PFSK-1 (cell line): ENCODE results near the gene THBS1.

Experiments used
- FOXP2 ChIP-seq: optimal IDR thresholded peaks from 2 replicates; pipeline ENCODE3; 2011; ENCODE audit warnings: borderline replicate concordance, control low read depth, inconsistent platforms; ENCODE audit not compliant: insufficient read depth; ENCODE audit errors: extremely low read length, extremely low read depth
- POLR2AphosphoS5 ChIP-seq: IDR thresholded peaks from 2 replicates; pipeline ENCODE4 v1.6.1; 2012; ENCODE audit warnings: low read depth, mild to moderate bottlenecking, control low read depth, low read length, moderate library complexity
- SIN3A ChIP-seq: IDR thresholded peaks from 2 replicates; pipeline ENCODE4 v1.6.1; 2012; ENCODE audit warnings: mild to moderate bottlenecking, low read length, moderate library complexity, borderline replicate concordance; ENCODE audit not compliant: insufficient read depth
- TAF1 ChIP-seq: IDR thresholded peaks from 2 replicates; pipeline ENCODE4 v1.6.1; 2012; ENCODE audit warnings: low read length, control low read depth, borderline replicate concordance; ENCODE audit not compliant: insufficient read depth
- TF ChIP-seq, protein P1 (sequence below), 2 experiments: IDR thresholded peaks; 2 replicates each; pipeline versions ENCODE4 v1.6.1 to v1.8.0; 2011 to 2012; ENCODE audit warnings: low read depth in 2 of 2, low read length in 2 of 2, control low read depth in 1 of 2, inconsistent platforms in 1 of 2, mild to moderate bottlenecking in 1 of 2, moderate library complexity in 1 of 2; ENCODE audit not compliant: insufficient read depth in 1 of 2

The THBS1 gene

DNA sequence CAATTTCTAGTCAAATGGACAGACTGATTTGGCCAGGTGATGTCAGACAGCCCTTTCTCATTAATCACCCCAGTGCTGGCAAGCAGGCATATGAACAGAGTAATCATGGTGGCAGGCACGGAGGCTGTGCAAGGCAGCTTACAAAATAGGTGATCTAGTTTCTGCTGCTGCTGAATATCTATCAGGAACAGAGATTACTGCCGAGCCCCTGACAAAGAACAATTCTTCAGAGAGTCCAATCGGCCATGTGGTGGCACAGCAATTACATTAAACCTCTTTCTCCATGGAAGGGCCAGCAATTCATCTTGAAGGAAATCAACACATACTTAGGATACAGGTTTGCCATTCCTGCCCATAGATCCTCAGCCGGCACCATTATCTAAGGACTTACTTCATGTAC lies 32.3 kb upstream of the THBS1 start:
- TF ChIP-seq POLR2AphosphoS5, result no peak
- no peak for TF ChIP-seq TAF1
- TF ChIP-seq FOXP2, result no peak
- TF ChIP-seq, protein P1, sequence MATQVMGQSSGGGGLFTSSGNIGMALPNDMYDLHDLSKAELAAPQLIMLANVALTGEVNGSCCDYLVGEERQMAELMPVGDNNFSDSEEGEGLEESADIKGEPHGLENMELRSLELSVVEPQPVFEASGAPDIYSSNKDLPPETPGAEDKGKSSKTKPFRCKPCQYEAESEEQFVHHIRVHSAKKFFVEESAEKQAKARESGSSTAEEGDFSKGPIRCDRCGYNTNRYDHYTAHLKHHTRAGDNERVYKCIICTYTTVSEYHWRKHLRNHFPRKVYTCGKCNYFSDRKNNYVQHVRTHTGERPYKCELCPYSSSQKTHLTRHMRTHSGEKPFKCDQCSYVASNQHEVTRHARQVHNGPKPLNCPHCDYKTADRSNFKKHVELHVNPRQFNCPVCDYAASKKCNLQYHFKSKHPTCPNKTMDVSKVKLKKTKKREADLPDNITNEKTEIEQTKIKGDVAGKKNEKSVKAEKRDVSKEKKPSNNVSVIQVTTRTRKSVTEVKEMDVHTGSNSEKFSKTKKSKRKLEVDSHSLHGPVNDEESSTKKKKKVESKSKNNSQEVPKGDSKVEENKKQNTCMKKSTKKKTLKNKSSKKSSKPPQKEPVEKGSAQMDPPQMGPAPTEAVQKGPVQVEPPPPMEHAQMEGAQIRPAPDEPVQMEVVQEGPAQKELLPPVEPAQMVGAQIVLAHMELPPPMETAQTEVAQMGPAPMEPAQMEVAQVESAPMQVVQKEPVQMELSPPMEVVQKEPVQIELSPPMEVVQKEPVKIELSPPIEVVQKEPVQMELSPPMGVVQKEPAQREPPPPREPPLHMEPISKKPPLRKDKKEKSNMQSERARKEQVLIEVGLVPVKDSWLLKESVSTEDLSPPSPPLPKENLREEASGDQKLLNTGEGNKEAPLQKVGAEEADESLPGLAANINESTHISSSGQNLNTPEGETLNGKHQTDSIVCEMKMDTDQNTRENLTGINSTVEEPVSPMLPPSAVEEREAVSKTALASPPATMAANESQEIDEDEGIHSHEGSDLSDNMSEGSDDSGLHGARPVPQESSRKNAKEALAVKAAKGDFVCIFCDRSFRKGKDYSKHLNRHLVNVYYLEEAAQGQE (IDR thresholded peaks at IDR 0.05; ENCODE audit: insufficient read depth in 1 of 2, low read depth in 2 of 2, low read length in 2 of 2), result no peak
- no peak for TF ChIP-seq SIN3A

DNA sequence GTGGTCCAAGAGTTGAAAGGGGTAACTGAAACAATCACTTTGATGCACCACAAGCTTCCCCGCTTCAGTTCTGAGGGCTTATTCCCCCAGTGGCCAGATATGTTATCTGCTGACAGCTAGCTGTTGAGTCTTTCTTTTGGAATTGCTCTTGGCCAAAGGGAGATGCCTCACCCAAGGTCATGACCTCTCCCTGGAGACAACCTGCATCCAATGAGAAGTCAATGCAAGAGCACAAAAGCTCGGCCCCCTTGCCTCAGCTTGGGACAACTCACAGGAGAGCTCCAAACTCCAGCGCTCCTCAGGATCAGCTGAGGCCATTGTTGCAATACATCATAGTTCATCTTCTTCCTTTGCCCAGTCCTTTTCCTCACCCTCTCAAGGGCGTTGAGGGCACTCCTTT lies 31.0 kb upstream of the THBS1 start:
- TF ChIP-seq TAF1 (no peak), SIN3A (no peak), FOXP2 (no peak), POLR2AphosphoS5 (no peak)
- TF ChIP-seq, protein P1 (IDR thresholded peaks at IDR 0.05; ENCODE audit: insufficient read depth in 1 of 2, low read depth in 2 of 2, low read length in 2 of 2), result no peak

DNA sequence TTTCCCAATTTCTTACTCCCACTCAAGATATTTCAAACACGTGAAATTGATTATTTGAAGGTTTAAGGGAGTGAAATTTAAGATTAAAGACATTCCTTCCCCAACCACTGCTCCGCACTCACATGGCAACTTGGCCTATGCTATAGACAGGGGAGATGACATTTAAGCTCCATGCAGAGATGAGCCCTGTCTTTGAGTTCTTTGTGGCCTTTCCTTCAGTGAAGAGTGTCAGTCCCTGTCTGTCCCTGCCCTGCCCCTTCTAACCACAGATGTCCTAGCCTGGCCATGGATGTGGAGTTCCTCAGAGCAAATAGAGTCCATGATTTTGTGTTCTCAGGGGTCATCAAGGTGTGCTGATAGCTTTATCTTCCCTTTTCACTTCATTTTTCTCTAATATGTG lies 29.4 kb upstream of the THBS1 start:
- no peak for TF ChIP-seq SIN3A
- no peak for TF ChIP-seq FOXP2
- TF ChIP-seq POLR2AphosphoS5, result no peak
- no peak for TF ChIP-seq TAF1
- TF ChIP-seq, protein P1 (IDR thresholded peaks at IDR 0.05; ENCODE audit: insufficient read depth in 1 of 2, low read depth in 2 of 2, low read length in 2 of 2), result no peak

DNA sequence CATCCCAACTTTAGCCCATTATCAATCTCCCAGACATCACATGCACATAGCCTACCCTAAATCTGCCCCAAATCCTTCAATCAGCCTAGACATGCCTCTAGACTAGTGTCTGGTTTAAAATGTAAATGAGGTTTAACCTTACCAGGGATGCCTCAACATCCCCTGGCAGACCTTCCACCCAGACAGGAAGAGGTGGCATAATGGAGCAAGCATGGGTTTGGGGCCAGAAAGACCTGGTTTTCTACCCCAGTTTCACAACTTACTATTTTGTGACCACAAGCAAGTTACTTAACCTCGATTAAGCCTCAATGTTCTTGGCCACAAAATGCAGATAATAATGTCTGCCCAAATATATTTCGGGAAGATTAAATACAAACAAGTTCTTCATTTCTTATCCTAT lies 28.3 kb upstream of the THBS1 start:
- TF ChIP-seq SIN3A (no peak), POLR2AphosphoS5 (no peak), FOXP2 (no peak), TAF1 (no peak)
- TF ChIP-seq, protein P1 (IDR thresholded peaks at IDR 0.05; ENCODE audit: insufficient read depth in 1 of 2, low read depth in 2 of 2, low read length in 2 of 2), result no peak

DNA sequence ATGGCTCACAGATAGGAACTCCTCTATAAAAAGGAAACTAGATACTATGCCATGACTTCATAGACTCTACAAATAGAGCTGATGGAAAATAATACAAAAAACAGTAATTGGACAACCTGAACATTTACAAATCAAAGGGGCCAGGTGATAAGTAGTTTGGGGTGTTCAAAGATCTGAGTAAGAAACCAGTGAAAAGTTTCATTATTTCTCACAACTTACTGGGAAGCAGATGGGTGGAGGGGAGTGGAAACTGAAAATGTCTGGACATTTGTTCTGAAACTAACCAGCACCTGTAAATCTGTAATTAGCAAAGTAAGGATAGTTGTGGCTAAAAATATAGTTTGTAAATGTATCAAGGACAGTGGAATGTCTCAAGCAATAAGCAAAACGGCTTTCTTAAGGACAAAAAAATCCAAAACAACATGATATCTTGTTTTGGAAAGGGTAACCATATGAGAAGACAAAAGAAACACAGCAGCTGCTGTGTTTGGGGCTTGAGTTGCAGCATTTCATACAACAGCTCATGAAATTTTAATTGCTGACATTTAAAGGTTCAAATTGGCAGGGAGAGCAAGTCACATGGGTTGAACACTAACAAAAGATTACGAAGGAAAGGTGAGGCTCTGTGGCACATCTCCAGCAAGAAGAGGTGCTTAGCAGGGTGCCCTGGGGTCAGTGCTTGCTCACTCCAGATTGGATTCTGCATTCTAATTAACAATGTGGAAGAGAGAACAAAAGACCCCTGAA lies 26.8 kb upstream of the THBS1 start:
- no peak for TF ChIP-seq POLR2AphosphoS5
- no peak for TF ChIP-seq SIN3A
- TF ChIP-seq TAF1, result no peak
- no peak for TF ChIP-seq FOXP2
- TF ChIP-seq, protein P1 (IDR thresholded peaks at IDR 0.05; ENCODE audit: insufficient read depth in 1 of 2, low read depth in 2 of 2, low read length in 2 of 2), result no peak
